ENCODE data around the gene TMEFF1. TPM values are rescaled to one million over a fixed set of nuclear protein-coding genes. Genes with fewer than 3 reads are reported as not detected.

The TMEFF1 gene
- total and polyA plus RNA-seq, 10 of the 15 experiments (the other 5 are each of a cell fraction or from before 2014, with no cell fraction given) = 0.03 to 0.55 (median 0.11) TPM; not detected in 3

GRCh38 chr9:100457517-100457916 lies 15.4 kb upstream of the TMEFF1 start:
- H3K9me3 ChIP-seq (replicated peaks; ENCODE audit: control insufficient read depth, insufficient read depth, low read length) = no peaks in the 10 kb centered on the region
- no peak overlapping the region for H3K9ac ChIP-seq (ENCODE audit: control insufficient read depth, insufficient read depth, low read length)
- ChIA-PET CTCF (no interaction called here), SMC1A (ENCODE audit: uncharacterized antibody, unreplicated experiment) (no interaction called here), RAD21 (ENCODE audit: unreplicated experiment) (interaction anchor here (0.6 kb wide), 1 partner anchor 546 kb away, joined by 3 read pairs; no protein-coding TSS in a partner anchor), POLR2A (no interaction called here)
- in situ Hi-C loops (cut with MboI) (no loop called here), intact Hi-C loops (cut with micrococcal nuclease; ENCODE audit: unreplicated experiment) (no loop called here)
- H3K79me2 ChIP-seq (ENCODE audit: control insufficient read depth, insufficient read depth, low read length) = no peaks in the 10 kb centered on the region
- no TSS peak for BruUV-seq (replicated peaks)
- FAIRE-seq (no peak), DNase-seq (ENCODE audit: low read depth, low spot score) (no peak), ATAC-seq (no peak)
- no peak overlapping the region for H2AFZ ChIP-seq (ENCODE audit: control insufficient read depth, low read depth, low read length)
- H3K4me3 ChIP-seq = no peak overlapping the region
- no peaks in the 10 kb centered on the region for H4K20me1 ChIP-seq (ENCODE audit: control insufficient read depth, insufficient read depth)
- TF ChIP-seq CREM (IDR thresholded peaks at IDR 0.05; ENCODE audit: low read depth) = no peak
- no peak for TF ChIP-seq CUX1 (IDR thresholded peaks at IDR 0.05; ENCODE audit: insufficient replicate concordance, low read depth, low read length)
- TF ChIP-seq SMAD1 (IDR thresholded peaks at IDR 0.05; ENCODE audit: low read depth, partially characterized antibody) = no peak
- 83% methylated on average over 1 of the region's 1 CpG for WGBS (ENCODE audit: insufficient coverage, insufficient replicate concordance, low lambda C conversion rate, missing lambda C conversion rate)
- H3K27me3 ChIP-seq (replicated peaks in 1 of 2; ENCODE audit: control insufficient read depth in 2 of 2, insufficient read depth in 2 of 2, low read length in 1 of 2) = no peaks in the 10 kb centered on the region
- no peaks in the 10 kb centered on the region for H3K4me1 ChIP-seq (ENCODE audit: control insufficient read depth, insufficient read depth, low read length)
- no peak overlapping the region for H3K4me2 ChIP-seq (ENCODE audit: control insufficient read depth, insufficient read depth)
- H3K27ac ChIP-seq (ENCODE audit: control insufficient read depth, insufficient read depth) = no peak overlapping the region
- no peaks in the 10 kb centered on the region for H3K36me3 ChIP-seq (ENCODE audit: control insufficient read depth in 2 of 2, insufficient read depth in 2 of 2, low read length in 1 of 2)

Data from GM12878 (cell line).